Measurements from ENCODE around the gene S100A16.
"Not testable (repeated sequence)": the region's sequence is repeated elsewhere in the genome, so short reads cannot be mapped to it uniquely, and the experiment has no call there.

Gene S100A16

GRCh38 chr1:153647346-153647714 is 34.4 kb upstream of the S100A16 start:
- no peak for DNase-seq
- no peak overlapping the region for H3K4me3 Mint-ChIP-seq
- H3K27ac Mint-ChIP-seq = peak overlapping the region; percentile 62
- H3K36me3 Mint-ChIP-seq = peaks cover 55% of the 10 kb centered on the region
- CTCF ChIA-PET = no interaction called here
- H3K4me1 Mint-ChIP-seq = peaks cover 71% of the 10 kb centered on the region
- H3K9me3 Mint-ChIP-seq = no peaks in the 10 kb centered on the region
- H3K27me3 Mint-ChIP-seq = no peaks in the 10 kb centered on the region

- DNase-seq = no peak
- H3K27me3 Mint-ChIP-seq = no peaks in the 10 kb centered on the region
- peaks cover 59% of the 10 kb centered on the region for H3K36me3 Mint-ChIP-seq
- H3K27ac Mint-ChIP-seq = peak overlapping the region; percentile 62
- H3K4me3 Mint-ChIP-seq = no peak overlapping the region
- H3K9me3 Mint-ChIP-seq = no peaks in the 10 kb centered on the region
- peaks cover 71% of the 10 kb centered on the region for H3K4me1 Mint-ChIP-seq
- CTCF ChIA-PET = no interaction called here
Measured at GRCh38 chr1:153646672-153647345, 33.9 kb upstream of the S100A16 start.

DNA sequence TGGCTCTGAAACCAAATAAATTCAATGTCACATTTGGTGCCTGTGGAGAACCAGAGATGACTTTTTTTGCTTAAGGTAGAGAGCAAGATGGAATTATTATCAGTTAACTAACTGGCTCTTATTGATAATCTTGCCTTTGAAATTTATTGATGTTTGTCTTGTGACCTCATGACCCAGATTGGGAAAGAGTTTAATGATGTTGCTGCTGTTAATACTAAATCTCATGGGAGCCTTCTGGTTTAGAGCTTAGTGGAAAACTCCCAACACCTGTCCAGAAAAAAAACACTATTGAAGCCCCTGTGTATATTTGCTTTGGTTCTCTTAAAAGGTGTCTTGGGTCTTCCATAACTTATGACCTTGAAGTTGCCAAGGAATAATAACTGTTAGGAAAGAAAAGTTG is 30.9 kb upstream of the S100A16 start:
- H3K36me3 Mint-ChIP-seq = peaks cover 75% of the 10 kb centered on the region
- no peak for DNase-seq
- H3K4me3 Mint-ChIP-seq = no peak overlapping the region
- CTCF ChIA-PET = interaction anchor here (1.5 to 2.0 kb wide), 3 partner anchors 10 to 133 kb away, joined by 3 to 7 read pairs (median 7); partner anchors contain the start of gene CHTOP
- H3K4me1 Mint-ChIP-seq = peaks cover 65% of the 10 kb centered on the region
- H3K9me3 Mint-ChIP-seq = no peaks in the 10 kb centered on the region
- no peaks in the 10 kb centered on the region for H3K27me3 Mint-ChIP-seq
- H3K27ac Mint-ChIP-seq = no peak overlapping the region

GRCh38 chr1:153643100-153643499 is 30.2 kb upstream of the S100A16 start:
- H3K27me3 Mint-ChIP-seq = no peaks in the 10 kb centered on the region
- no peak for DNase-seq
- H3K36me3 Mint-ChIP-seq = peaks cover 79% of the 10 kb centered on the region
- H3K9me3 Mint-ChIP-seq = no peaks in the 10 kb centered on the region
- peaks cover 58% of the 10 kb centered on the region for H3K4me1 Mint-ChIP-seq
- CTCF ChIA-PET = interaction anchor here (1.5 to 2.0 kb wide), 3 partner anchors 9 to 133 kb away, joined by 3 to 7 read pairs (median 7); partner anchors contain the start of gene CHTOP
- no peak overlapping the region for H3K27ac Mint-ChIP-seq
- H3K4me3 Mint-ChIP-seq = no peak overlapping the region

- H3K27ac Mint-ChIP-seq = no peak overlapping the region
- peaks cover 79% of the 10 kb centered on the region for H3K36me3 Mint-ChIP-seq
- no peaks in the 10 kb centered on the region for H3K27me3 Mint-ChIP-seq
- DNase-seq = no peak
- H3K4me1 Mint-ChIP-seq = peaks cover 56% of the 10 kb centered on the region
- CTCF ChIA-PET = no interaction called here
- H3K4me3 Mint-ChIP-seq = no peak overlapping the region
- H3K9me3 Mint-ChIP-seq = no peaks in the 10 kb centered on the region
Measured at GRCh38 chr1:153642161-153642560, 29.2 kb upstream of the S100A16 start.

GRCh38 chr1:153640861-153641260 is 27.9 kb upstream of the S100A16 start:
- H3K36me3 Mint-ChIP-seq = peaks cover 78% of the 10 kb centered on the region
- DNase-seq = no peak
- H3K9me3 Mint-ChIP-seq = no peaks in the 10 kb centered on the region
- no peak overlapping the region for H3K27ac Mint-ChIP-seq
- no peak overlapping the region for H3K4me3 Mint-ChIP-seq
- H3K27me3 Mint-ChIP-seq = no peaks in the 10 kb centered on the region
- CTCF ChIA-PET = no interaction called here
- peaks cover 54% of the 10 kb centered on the region for H3K4me1 Mint-ChIP-seq

DNA sequence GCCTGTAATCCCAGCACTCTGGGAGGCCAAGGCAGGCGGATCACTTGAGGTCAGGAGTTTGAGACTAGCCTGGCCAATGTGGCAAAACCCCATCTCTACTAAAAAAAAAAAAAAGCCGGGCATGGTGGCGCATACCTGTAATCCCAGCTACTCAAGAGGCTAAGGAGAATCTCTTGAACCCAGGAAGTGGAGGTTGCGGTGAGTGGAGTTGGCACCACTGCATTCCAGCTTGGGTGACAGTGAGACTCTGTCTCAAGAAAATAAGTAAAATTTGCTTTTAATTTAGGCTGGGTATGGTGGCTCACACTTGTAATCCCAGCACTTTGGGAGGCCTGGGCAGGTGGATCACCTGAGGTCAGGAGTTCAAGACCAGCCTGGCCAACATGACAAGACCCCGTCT is 27.3 kb upstream of the S100A16 start:
- H3K27ac Mint-ChIP-seq, DNase-seq, H3K9me3 Mint-ChIP-seq, CTCF ChIA-PET, H3K4me3 Mint-ChIP-seq, H3K27me3 Mint-ChIP-seq: not testable (repeated sequence)
- Mint-ChIP-seq H3K4me1 (peaks cover 53% of the 10 kb centered on the region), H3K36me3 (peaks cover 74% of the 10 kb centered on the region)

- CTCF ChIA-PET = no interaction called here
- Mint-ChIP-seq H3K4me1 (peaks cover 49% of the 10 kb centered on the region), H3K27ac (no peak overlapping the region), H3K9me3 (no peaks in the 10 kb centered on the region), H3K4me3 (no peak overlapping the region), H3K36me3 (peaks cover 72% of the 10 kb centered on the region), H3K27me3 (no peaks in the 10 kb centered on the region)
- DNase-seq = no peak
Measured at GRCh38 chr1:153639280-153639679, 26.3 kb upstream of the S100A16 start.

- DNase-seq = no peak
- Mint-ChIP-seq H3K4me3 (no peak overlapping the region), H3K36me3 (peaks cover 69% of the 10 kb centered on the region), H3K9me3 (no peaks in the 10 kb centered on the region), H3K4me1 (peaks cover 47% of the 10 kb centered on the region), H3K27ac (no peak overlapping the region), H3K27me3 (no peaks in the 10 kb centered on the region)
- CTCF ChIA-PET = interaction anchor here (0.6 to 1.7 kb wide), 6 partner anchors 10 to 128 kb away, joined by 3 to 5 read pairs (median 4); partner anchors contain the start of genes NPR1 and S100A1
Measured at GRCh38 chr1:153638261-153638660, 25.3 kb upstream of the S100A16 start.

DNA sequence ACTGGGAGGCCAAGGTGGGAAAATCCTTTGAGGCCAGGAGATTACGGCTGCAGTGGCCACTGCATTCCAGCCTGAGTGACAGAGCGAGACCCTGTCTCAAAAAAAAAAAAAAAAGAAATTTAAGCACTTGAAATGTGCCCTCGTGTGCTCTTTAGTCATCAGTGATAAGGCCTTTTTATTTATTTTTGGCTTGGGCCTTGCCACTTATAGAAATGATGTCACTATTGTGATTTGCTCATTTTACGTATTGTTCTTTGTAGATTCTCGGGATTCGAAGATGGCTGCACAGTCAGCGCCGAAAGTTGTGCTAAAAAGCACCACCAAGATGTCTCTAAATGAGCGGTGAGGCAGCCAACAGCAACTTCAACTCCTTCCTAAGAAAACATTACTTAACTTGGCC is 23.4 kb upstream of the S100A16 start:
- peak overlapping the region; percentile 96 for H3K4me3 Mint-ChIP-seq
- DNase-seq = no peak
- H3K9me3 Mint-ChIP-seq = no peaks in the 10 kb centered on the region
- H3K27ac Mint-ChIP-seq = no peak overlapping the region
- H3K4me1 Mint-ChIP-seq = peaks cover 54% of the 10 kb centered on the region
- CTCF ChIA-PET = no interaction called here
- peaks cover 54% of the 10 kb centered on the region for H3K36me3 Mint-ChIP-seq
- H3K27me3 Mint-ChIP-seq = no peaks in the 10 kb centered on the region

DNA sequence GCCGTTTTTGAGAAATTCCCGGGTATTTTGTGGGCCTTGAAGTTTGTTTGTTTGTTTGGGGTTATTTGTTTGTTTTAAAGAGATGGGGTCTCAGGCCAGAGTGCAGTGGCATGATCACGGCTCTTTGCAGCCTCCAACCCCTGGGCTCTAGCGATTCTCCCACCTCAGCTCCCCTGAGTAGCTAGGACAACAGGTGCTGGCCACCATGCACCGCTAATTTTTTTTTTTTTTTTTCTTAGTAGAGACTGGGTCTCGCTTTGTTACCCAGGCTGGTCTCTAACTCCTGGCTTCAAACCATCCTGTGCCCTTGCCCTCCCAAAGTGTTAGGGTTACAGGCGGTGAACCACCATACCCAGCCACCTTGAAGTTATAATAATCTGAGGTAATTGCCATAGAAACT is 22.9 kb upstream of the S100A16 start:
- no peaks in the 10 kb centered on the region for H3K9me3 Mint-ChIP-seq
- H3K27me3 Mint-ChIP-seq = no peaks in the 10 kb centered on the region
- peak overlapping the region; percentile 68 for H3K27ac Mint-ChIP-seq
- DNase-seq = no peak
- peaks cover 50% of the 10 kb centered on the region for H3K36me3 Mint-ChIP-seq
- CTCF ChIA-PET = interaction anchor here (1.0 to 2.0 kb wide), 2 partner anchors 17 to 38 kb away, joined by 7 read pairs; no protein-coding TSS in a partner anchor
- peaks cover 50% of the 10 kb centered on the region for H3K4me1 Mint-ChIP-seq
- peak overlapping the region; percentile 96 for H3K4me3 Mint-ChIP-seq

DNA sequence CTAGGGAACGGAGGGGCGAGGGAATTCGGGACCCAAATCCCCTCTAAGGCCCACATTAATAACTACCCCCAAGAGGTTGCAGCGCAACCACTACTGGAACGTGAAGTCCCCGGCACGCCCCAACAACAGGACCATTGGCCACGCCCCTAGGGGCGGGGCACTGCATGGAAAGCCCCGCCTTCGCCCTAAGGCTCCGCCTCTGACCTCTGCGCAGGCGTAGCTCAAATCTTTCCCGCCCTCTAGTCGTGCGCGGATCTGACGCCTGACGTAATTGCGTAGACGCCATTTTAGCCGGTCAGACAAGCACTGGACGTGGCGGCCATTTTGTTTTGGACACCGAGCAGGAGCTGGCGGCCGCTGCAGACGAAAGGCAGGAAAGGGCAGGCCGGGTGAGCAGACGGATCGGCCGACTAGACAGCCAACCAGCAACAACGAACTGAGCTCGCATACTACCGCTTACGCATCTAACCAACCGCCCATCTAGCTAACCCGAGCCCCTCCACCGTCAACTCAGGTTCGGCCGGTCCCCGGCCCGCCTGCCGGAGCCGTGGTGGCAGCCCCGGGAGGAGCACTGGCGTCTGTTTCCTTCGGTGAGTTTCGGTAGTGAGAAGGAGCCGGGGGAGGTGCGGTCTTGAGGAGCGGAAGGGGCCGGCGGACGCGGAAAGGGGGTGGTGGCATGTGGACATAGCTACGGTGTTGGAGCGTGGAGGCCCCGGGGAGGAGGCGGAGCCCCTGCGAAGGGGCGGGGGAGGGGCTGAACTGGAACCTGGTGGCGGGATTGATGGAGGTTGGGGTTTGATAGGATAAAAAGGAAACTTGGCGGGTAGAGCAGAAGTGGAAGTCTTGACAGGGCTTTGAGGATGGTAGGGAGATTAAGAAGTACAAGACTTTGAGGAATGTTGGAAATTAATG is 21.1 kb upstream of the S100A16 start, which contains the start of gene CHTOP:
CHTOP (plus strand) TSS at position 313 of the 912 bp plus-strand sequence. CDS start 2,523 bp downstream, outside the sequence.
- peak; percentile 97 for DNase-seq
- peaks cover 7% of the 10 kb centered on the region for H3K27me3 Mint-ChIP-seq
- CTCF ChIA-PET = interaction anchor here (0.9 to 2.1 kb wide), 6 partner anchors 10 to 102 kb away, joined by 3 to 9 read pairs (median 4); partner anchors contain the start of gene S100A2

DNA sequence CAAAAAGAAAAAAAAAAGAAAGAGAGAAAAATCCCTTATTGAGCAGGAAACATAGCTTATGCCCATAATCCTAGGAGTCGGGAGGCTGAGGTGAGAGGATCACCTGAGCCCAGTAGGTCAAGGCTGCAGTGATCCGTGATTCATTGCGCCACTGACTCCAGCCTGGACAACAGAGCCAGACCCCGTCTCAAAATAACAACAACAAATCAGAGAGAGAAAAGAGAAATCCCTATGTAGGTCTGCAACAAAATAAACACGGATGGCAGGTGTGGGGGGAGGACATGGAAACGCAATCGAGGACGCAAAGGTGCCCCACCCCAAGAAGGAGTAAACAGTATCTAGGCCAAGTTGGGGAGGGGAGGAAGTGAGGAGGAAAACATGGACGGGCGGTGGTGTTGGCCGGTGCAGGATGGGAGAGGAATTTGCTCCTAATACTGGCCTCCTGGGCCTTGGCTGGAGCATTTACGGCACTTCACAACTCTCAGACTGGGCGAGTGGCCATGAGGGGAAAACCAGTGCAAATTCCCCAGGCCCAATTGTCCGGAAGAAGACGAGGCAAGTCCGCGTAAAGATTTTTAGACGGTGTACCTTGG is 20.3 kb upstream of the S100A16 start:
- Mint-ChIP-seq H3K36me3 (peaks cover 34% of the 10 kb centered on the region), H3K4me1 (peaks cover 49% of the 10 kb centered on the region), H3K27me3 (peaks cover 13% of the 10 kb centered on the region)

More for the DNA sequence above, 21.1 kb upstream of the S100A16 start, which contains the start of gene CHTOP:
- Mint-ChIP-seq H3K36me3 (peaks cover 39% of the 10 kb centered on the region), H3K27ac (peak within 1 kb of the TSS; percentile 100), H3K9me3 (no peaks in the 10 kb centered on the region), H3K4me1 (peaks cover 49% of the 10 kb centered on the region), H3K4me3 (peak within 1 kb of the TSS; percentile 96)

More for the DNA sequence above, 20.3 kb upstream of the S100A16 start:
- Mint-ChIP-seq H3K9me3 (no peaks in the 10 kb centered on the region), H3K4me3 (peak overlapping the region; percentile 96), H3K27ac (peak overlapping the region; percentile 100)
- no peak for DNase-seq
- CTCF ChIA-PET = interaction anchor here (1.2 to 2.1 kb wide), 3 partner anchors 10 to 102 kb away, joined by 3 to 9 read pairs (median 6); no protein-coding TSS in a partner anchor

All from activated naive CD4-positive, alpha-beta T cell treated with anti-CD3 and anti-CD28 coated beads, Interleukin-2, amount 10 ng/mL, durations not matched to agents 7 days and 5 days (primary cell).